Mucosa of gallbladder (tissue), 1 donor: ENCODE results near the gene KLF3. TPM values are rescaled to one million over a fixed set of nuclear protein-coding genes. Genes with fewer than 3 reads are reported as not detected.

Source experiments
- DNase-seq: peaks from one replicate; pipeline ENCODE4 v3.0.0-alpha.2; 2020; ENCODE audit warnings: low spot score
- total RNA-seq: library from RNA; stranded (reverse); gene quantifications from one replicate; pipeline ENCODE4 v1.2.1, GENCODE V29; 2021
- donor health status: DM: no; HTN: no; CAD: no.

Gene KLF3
- total RNA-seq, 1 donor from 2014 or later: 81.0 TPM

- DNase-seq: no peak
Measured at GRCh38 chr4:38738940-38739803, 75.2 kb downstream of the KLF3 start.

- DNase-seq: no peak
Measured at GRCh38 chr4:38740303-38740702, 76.3 kb downstream of the KLF3 start.

- DNase-seq: no peak
Measured at GRCh38 chr4:38743866-38744265, 79.9 kb downstream of the KLF3 start.

GRCh38 chr4:38745881-38746280, 81.9 kb downstream of the KLF3 start:
- DNase-seq: no peak

- no peak for DNase-seq
Measured at GRCh38 chr4:38747629-38748028, 83.6 kb downstream of the KLF3 start.

GRCh38 chr4:38749336-38749735, 85.3 kb downstream of the KLF3 start:
- DNase-seq: no peak

Other genes with a start within 250 kb of the KLF3 start
- gene TLR10, start 118.8 kb downstream of the KLF3 start, total RNA-seq: 0.98 TPM
- gene TLR1, start 140.6 kb downstream of the KLF3 start, total RNA-seq: 16.6 TPM
- 4.3 TPM for gene TLR6, start 192.6 kb downstream of the KLF3 start, total RNA-seq
- 80.6 TPM for gene FAM114A1, start 203.6 kb downstream of the KLF3 start, total RNA-seq